ENCODE data around the gene ARID4A.
A peak's percentile ranks its signal among the peaks of the same experiment; 100 is the strongest.

ARID4A gene

GRCh38 chr14:58283730-58284129 is 14.6 kb upstream of the ARID4A start:
- peak overlapping the region; percentile 4 for H3K27ac Mint-ChIP-seq
- ATAC-seq = no peak
- peaks cover 99% of the 10 kb centered on the region for H3K36me3 Mint-ChIP-seq
- H3K4me1 Mint-ChIP-seq = peaks cover 68% of the 10 kb centered on the region
- H3K9me3 Mint-ChIP-seq = no peaks in the 10 kb centered on the region
- DNase-seq (ENCODE audit: low spot score in 2 of 2) = no peak
- no peak overlapping the region for H3K4me3 Mint-ChIP-seq

GRCh38 chr14:58285132-58285531 is 13.2 kb upstream of the ARID4A start:
- DNase-seq (ENCODE audit: low spot score in 2 of 2) = no peak
- Mint-ChIP-seq H3K9me3 (no peaks in the 10 kb centered on the region), H3K27ac (peak overlapping the region; percentile 4), H3K4me3 (no peak overlapping the region), H3K4me1 (peaks cover 73% of the 10 kb centered on the region), H3K36me3 (peaks cover 99% of the 10 kb centered on the region)
- no peak for ATAC-seq

- no peak overlapping the region for H3K4me3 Mint-ChIP-seq
- H3K27ac Mint-ChIP-seq = no peak overlapping the region
- peaks cover 99% of the 10 kb centered on the region for H3K36me3 Mint-ChIP-seq
- DNase-seq (ENCODE audit: low spot score in 2 of 2) (no peak), ATAC-seq (no peak)
- H3K4me1 Mint-ChIP-seq = peaks cover 55% of the 10 kb centered on the region
- no peaks in the 10 kb centered on the region for H3K9me3 Mint-ChIP-seq
These were observed 10.7 kb upstream of the ARID4A start for GRCh38 chr14:58287607-58288042.

- no peaks in the 10 kb centered on the region for H3K9me3 Mint-ChIP-seq
- peaks cover 52% of the 10 kb centered on the region for H3K4me1 Mint-ChIP-seq
- DNase-seq (ENCODE audit: low spot score in 2 of 2) (no peak), ATAC-seq (no peak)
- peak overlapping the region; percentile 63 for H3K27ac Mint-ChIP-seq
- no peak overlapping the region for H3K4me3 Mint-ChIP-seq
- peaks cover 99% of the 10 kb centered on the region for H3K36me3 Mint-ChIP-seq
These were observed 10.1 kb upstream of the ARID4A start for GRCh38 chr14:58288106-58288792.

DNA sequence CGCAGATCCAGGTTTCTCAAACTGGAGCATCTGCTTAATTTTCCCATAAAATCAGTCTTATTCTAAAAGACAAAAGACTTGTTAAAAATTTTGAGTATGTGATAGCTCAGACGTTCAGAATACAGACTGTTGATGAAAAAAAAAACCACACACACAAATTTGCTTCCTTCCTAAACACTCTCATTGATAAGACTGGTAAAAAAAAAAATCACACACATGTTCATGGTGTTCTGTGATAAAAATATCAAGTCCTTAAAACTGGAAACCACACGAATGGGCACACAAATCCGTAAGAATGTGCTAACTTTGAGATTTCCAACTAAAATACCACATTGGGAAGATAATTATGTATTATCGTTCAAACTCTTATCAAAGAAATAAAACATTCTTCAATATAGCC is 6.7 kb upstream of the ARID4A start:
- no peaks in the 10 kb centered on the region for H3K9me3 Mint-ChIP-seq
- ATAC-seq = no peak
- H3K4me1 Mint-ChIP-seq = peaks cover 52% of the 10 kb centered on the region
- no peak for DNase-seq (ENCODE audit: low spot score in 2 of 2)
- no peak overlapping the region for H3K27ac Mint-ChIP-seq
- no peak overlapping the region for H3K4me3 Mint-ChIP-seq
- H3K36me3 Mint-ChIP-seq = peaks cover 99% of the 10 kb centered on the region

DNA sequence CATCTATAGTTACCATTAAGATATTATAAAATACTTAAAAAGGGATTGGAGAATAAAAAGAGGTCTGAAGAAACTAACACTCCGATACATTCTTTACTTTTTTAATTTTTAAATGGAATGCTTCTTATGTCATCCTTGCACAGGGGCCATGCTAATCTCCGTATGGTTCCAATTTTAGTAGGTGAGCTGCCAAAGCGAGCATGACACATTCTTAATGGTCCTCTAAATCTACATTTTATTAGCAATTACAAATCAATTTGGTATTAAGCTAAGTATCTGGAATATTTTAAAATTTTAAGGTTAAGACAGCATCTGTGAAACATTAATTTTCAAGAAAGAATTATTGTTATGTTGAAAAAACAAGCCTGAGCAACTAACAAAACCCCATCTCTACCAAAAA is 6.2 kb upstream of the ARID4A start:
- ATAC-seq (no peak), DNase-seq (ENCODE audit: low spot score in 2 of 2) (no peak)
- Mint-ChIP-seq H3K9me3 (no peaks in the 10 kb centered on the region), H3K4me3 (no peak overlapping the region), H3K36me3 (peaks cover 94% of the 10 kb centered on the region), H3K27ac (no peak overlapping the region), H3K4me1 (peaks cover 52% of the 10 kb centered on the region)

DNA sequence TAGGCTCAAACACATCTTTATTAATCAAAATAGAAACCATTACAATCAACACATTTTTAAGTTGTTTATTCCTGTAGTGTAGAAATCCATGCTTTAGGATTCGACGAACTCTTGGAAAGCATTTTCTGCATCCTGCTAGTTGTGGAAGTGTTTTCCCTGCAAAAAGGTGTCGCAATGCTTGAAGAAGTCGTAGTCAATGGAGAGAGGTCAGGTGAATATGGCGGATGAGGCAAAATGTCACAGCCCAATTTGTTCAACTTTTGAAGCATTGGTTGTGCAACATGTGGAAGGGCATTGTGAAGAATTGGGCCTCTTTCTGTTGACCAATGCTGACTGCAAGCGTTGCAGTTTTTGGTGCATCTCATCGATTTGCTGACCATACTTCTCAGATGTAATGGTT is 4.2 kb upstream of the ARID4A start:
- ATAC-seq (no peak), DNase-seq (ENCODE audit: low spot score in 2 of 2) (no peak)
- Mint-ChIP-seq H3K36me3 (peaks cover 74% of the 10 kb centered on the region), H3K9me3 (no peaks in the 10 kb centered on the region), H3K27ac (peak overlapping the region; percentile 26), H3K4me1 (peaks cover 37% of the 10 kb centered on the region), H3K4me3 (no peak overlapping the region)

GRCh38 chr14:58296726-58297125 is 1.6 kb upstream of the ARID4A start:
- DNase-seq (ENCODE audit: low spot score in 2 of 2) = no peak
- peaks cover 24% of the 10 kb centered on the region for H3K4me1 Mint-ChIP-seq
- no peak overlapping the region for H3K27ac Mint-ChIP-seq

GRCh38 chr14:58297412-58297761 is 968 bp upstream of the ARID4A start:
- Mint-ChIP-seq H3K4me1 (peaks cover 24% of the 10 kb centered on the region), H3K36me3 (peaks cover 69% of the 10 kb centered on the region), H3K9me3 (no peaks in the 10 kb centered on the region), H3K27ac (no peak overlapping the region), H3K4me3 (no peak overlapping the region)
- DNase-seq (ENCODE audit: low spot score in 2 of 2) (no peak), ATAC-seq (no peak)

More at GRCh38 chr14:58296726-58297125, 1.6 kb upstream of the ARID4A start:
- Mint-ChIP-seq H3K9me3 (no peaks in the 10 kb centered on the region), H3K4me3 (no peak overlapping the region), H3K36me3 (peaks cover 69% of the 10 kb centered on the region)
- ATAC-seq = no peak

GRCh38 chr14:58297762-58298476 is 436 bp upstream of the ARID4A start:
- no peaks in the 10 kb centered on the region for H3K9me3 Mint-ChIP-seq
- H3K27ac Mint-ChIP-seq = no peak overlapping the region
- H3K36me3 Mint-ChIP-seq = peaks cover 69% of the 10 kb centered on the region
- no peak overlapping the region for H3K4me3 Mint-ChIP-seq
- peaks cover 19% of the 10 kb centered on the region for H3K4me1 Mint-ChIP-seq
- peak; percentile 87 to 98 for DNase-seq (ENCODE audit: low spot score in 2 of 2)
- peak; percentile 93 for ATAC-seq

GRCh38 chr14:58299401-58300330 is 1.3 kb downstream of the ARID4A start:
- peaks cover 9% of the 10 kb centered on the region for H3K4me1 Mint-ChIP-seq
- peaks cover 66% of the 10 kb centered on the region for H3K36me3 Mint-ChIP-seq
- no peak overlapping the region for H3K4me3 Mint-ChIP-seq
- no peaks in the 10 kb centered on the region for H3K9me3 Mint-ChIP-seq
- peak overlapping the region; percentile 92 for H3K27ac Mint-ChIP-seq
- DNase-seq (ENCODE audit: low spot score in 2 of 2) (peak; percentile 43 to 73), ATAC-seq (no peak)

DNA sequence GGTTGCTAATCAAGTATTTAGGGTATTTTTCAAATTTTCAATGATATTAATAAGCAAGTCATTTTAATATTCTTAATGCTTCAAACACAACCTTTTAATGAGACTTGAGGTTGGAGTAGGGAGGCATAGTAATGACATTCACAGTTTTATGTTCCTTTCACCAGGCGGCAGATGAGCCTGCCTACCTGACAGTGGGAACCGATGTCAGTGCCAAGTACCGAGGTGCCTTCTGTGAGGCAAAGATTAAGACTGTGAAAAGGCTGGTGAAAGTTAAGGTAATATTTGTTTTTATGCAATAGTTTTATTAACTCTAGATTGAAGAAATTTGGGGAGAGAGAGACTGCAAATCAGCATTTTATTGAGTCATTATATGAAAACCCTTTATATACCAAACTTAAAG is 3.1 kb downstream of the ARID4A start:
- DNase-seq (ENCODE audit: low spot score in 2 of 2) (no peak), ATAC-seq (no peak)
- peaks cover 61% of the 10 kb centered on the region for H3K36me3 Mint-ChIP-seq
- H3K9me3 Mint-ChIP-seq = no peaks in the 10 kb centered on the region
- no peak overlapping the region for H3K4me3 Mint-ChIP-seq
- H3K4me1 Mint-ChIP-seq = peaks cover 8% of the 10 kb centered on the region
- H3K27ac Mint-ChIP-seq = no peak overlapping the region

DNA sequence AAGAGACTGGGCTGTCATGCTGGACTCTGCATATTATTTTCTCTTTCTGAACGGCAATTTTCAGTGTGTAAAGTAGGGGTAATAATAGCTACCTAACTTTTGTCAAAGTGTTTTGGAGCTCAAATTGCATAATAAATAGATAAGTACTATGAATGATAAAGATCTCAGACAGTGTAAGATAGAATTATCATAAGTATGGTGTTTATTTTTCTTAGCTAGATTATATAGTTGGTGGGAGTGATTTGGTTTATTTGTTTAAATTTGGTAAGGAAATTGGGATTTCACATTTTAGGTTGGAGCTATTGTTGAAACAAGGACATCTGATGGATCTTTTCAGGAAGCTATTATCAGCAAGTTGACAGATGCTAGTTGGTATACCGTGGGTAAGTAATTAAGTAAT is 7.4 kb downstream of the ARID4A start:
- Mint-ChIP-seq H3K4me1 (peaks cover 13% of the 10 kb centered on the region), H3K27ac (peak overlapping the region; percentile 20), H3K9me3 (no peaks in the 10 kb centered on the region), H3K4me3 (no peak overlapping the region), H3K36me3 (peaks cover 87% of the 10 kb centered on the region)
- ATAC-seq (no peak), DNase-seq (ENCODE audit: low spot score in 2 of 2) (no peak)

- H3K27ac Mint-ChIP-seq = no peak overlapping the region
- DNase-seq (ENCODE audit: low spot score in 2 of 2) (no peak), ATAC-seq (no peak)
- H3K36me3 Mint-ChIP-seq = peaks cover 86% of the 10 kb centered on the region
- H3K4me1 Mint-ChIP-seq = peaks cover 13% of the 10 kb centered on the region
- H3K9me3 Mint-ChIP-seq = no peaks in the 10 kb centered on the region
- no peak overlapping the region for H3K4me3 Mint-ChIP-seq
These were observed 9.4 kb downstream of the ARID4A start for GRCh38 chr14:58307597-58308316.

GRCh38 chr14:58309086-58309485 is 10.7 kb downstream of the ARID4A start:
- Mint-ChIP-seq H3K27ac (peak overlapping the region; percentile 60), H3K9me3 (no peaks in the 10 kb centered on the region), H3K36me3 (peaks cover 75% of the 10 kb centered on the region), H3K4me3 (no peak overlapping the region), H3K4me1 (peaks cover 13% of the 10 kb centered on the region)
- DNase-seq (ENCODE audit: low spot score in 2 of 2) = no peak
- no peak for ATAC-seq

Measured in stimulated activated effector memory CD8-positive, alpha-beta T cell treated with anti-CD3 and anti-CD28 coated beads, Interleukin-12 subunit alpha, Interleukin-12 subunit beta, amount 100 ng/mL, for 72 hours (primary cell).